SU-DHL-6 (cell line): Measurements from ENCODE around the gene GAGE12D.
"Not testable (repeated sequence)": the region's sequence is repeated elsewhere in the genome, so short reads cannot be mapped to it uniquely, and the experiment has no call there.

Experiments used
- EZH2phosphoT487 ChIP-seq: fragments of 200-600 bp; sonication (generic), shearing (Covaris generic); conservative IDR thresholded peaks from 2 replicates; pipeline ENCODE4 v1.6.1; 2018; ENCODE audit warnings: mild to moderate bottlenecking, antibody characterized with exemption, low read length, moderate library complexity, mixed read lengths
- TF ChIP-seq, protein P1 (sequence below): fragments of 200-600 bp; sonication (generic); IDR thresholded peaks from one replicate; pipeline ENCODE4 v1.5.1; 2017; ENCODE audit warnings: antibody characterized with exemption, mild to moderate bottlenecking, low read length, moderate library complexity; ENCODE audit not compliant: insufficient read depth, poor library complexity, severe bottlenecking

DNA sequence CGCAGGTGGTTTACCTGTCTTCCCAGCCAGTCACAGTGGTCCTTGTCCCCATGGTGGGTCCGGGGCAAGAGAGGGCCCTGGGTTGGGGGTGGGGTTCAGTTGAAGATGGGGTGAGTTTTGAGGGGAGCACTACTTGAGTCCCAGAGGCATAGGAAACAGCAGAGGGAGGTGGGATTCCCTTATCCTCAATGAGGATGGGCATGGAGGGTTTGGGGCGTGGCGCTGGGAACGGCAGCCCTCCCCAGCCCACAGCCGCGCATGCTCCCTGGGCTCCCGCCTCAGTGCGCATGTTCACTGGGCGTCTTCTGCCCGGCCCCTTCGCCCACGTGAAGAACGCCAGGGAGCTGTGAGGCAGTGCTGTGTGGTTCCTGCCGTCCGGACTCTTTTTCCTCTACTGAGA, 9.7 kb upstream of the GAGE12D start, which contains the start of gene GAGE12C:
- TF ChIP-seq, protein P1, sequence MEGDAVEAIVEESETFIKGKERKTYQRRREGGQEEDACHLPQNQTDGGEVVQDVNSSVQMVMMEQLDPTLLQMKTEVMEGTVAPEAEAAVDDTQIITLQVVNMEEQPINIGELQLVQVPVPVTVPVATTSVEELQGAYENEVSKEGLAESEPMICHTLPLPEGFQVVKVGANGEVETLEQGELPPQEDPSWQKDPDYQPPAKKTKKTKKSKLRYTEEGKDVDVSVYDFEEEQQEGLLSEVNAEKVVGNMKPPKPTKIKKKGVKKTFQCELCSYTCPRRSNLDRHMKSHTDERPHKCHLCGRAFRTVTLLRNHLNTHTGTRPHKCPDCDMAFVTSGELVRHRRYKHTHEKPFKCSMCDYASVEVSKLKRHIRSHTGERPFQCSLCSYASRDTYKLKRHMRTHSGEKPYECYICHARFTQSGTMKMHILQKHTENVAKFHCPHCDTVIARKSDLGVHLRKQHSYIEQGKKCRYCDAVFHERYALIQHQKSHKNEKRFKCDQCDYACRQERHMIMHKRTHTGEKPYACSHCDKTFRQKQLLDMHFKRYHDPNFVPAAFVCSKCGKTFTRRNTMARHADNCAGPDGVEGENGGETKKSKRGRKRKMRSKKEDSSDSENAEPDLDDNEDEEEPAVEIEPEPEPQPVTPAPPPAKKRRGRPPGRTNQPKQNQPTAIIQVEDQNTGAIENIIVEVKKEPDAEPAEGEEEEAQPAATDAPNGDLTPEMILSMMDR, result not testable (repeated sequence)
- not testable (repeated sequence) for TF ChIP-seq EZH2phosphoT487
